Thoracic aorta (tissue), 2 donors: ENCODE data around the gene FAM153A. TPM values are rescaled to one million over a fixed set of nuclear protein-coding genes. Genes with fewer than 3 reads are reported as not detected.

ENCODE experiments used
- total RNA-seq, 2 donors: library from RNA; depleted of rRNA; stranded (reverse); fragments of >200 nt; gene quantifications; one replicate each; pipeline versions ENCODE4 v1.1.0 to v1.2.3, GENCODE V29; 2016

Gene FAM153A
- total RNA-seq, 2 donors from 2014 or later = 1.5 to 2.0 TPM

Other genes starting within 250 kb of the FAM153A start
- gene FAM193B, start 228.3 kb downstream of the FAM153A start, total RNA-seq = 100 to 1,000 TPM in 1 of 2 donors, 10 to 100 TPM in 1; 76.6 to 103 TPM
- gene TMED9, start 190.7 kb downstream of the FAM153A start, total RNA-seq = 100 to 1,000 TPM; 103 to 119 TPM
- 10 to 100 TPM; 17.8 to 29.8 TPM for gene B4GALT7, start 182.8 kb downstream of the FAM153A start, total RNA-seq
- not detected for gene PROP1, start 213.3 kb upstream of the FAM153A start, total RNA-seq